Fibroblast of villous mesenchyme (primary cell): ENCODE results near the gene TMSB15C. TPM values are rescaled to one million over a fixed set of nuclear protein-coding genes. Genes with fewer than 3 reads are reported as not detected.

Experiments used
- DNase-seq: peaks from one replicate; pipeline ENCODE4 v3.0.0-alpha.2; 2010; ENCODE audit warnings: low read depth
- H3K4me3 ChIP-seq: 2 replicates; pipeline ENCODE4 v1.5.1; 2011; ENCODE audit warnings: low read depth, mild to moderate bottlenecking, low read length
- total RNA-seq: library from RNA; depleted of rRNA; stranded (reverse); fragments of >200 nt; gene quantifications from 2 replicates; pipeline ENCODE4 v1.2.3, GENCODE V29; 2012
- TF ChIP-seq, protein P1 (sequence below): IDR thresholded peaks from 2 replicates; pipeline ENCODE4 v1.5.1; 2012; ENCODE audit warnings: low read depth, mild to moderate bottlenecking, low read length; ENCODE audit not compliant: insufficient read depth

The TMSB15C gene
- total RNA-seq, 1 donor = 5.2 TPM

- DNase-seq = no peak
- no peak overlapping the region for H3K4me3 ChIP-seq
- TF ChIP-seq, protein P1, sequence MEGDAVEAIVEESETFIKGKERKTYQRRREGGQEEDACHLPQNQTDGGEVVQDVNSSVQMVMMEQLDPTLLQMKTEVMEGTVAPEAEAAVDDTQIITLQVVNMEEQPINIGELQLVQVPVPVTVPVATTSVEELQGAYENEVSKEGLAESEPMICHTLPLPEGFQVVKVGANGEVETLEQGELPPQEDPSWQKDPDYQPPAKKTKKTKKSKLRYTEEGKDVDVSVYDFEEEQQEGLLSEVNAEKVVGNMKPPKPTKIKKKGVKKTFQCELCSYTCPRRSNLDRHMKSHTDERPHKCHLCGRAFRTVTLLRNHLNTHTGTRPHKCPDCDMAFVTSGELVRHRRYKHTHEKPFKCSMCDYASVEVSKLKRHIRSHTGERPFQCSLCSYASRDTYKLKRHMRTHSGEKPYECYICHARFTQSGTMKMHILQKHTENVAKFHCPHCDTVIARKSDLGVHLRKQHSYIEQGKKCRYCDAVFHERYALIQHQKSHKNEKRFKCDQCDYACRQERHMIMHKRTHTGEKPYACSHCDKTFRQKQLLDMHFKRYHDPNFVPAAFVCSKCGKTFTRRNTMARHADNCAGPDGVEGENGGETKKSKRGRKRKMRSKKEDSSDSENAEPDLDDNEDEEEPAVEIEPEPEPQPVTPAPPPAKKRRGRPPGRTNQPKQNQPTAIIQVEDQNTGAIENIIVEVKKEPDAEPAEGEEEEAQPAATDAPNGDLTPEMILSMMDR = no peak
Measured at GRCh38 chrX:104108955-104109354, 32.9 kb upstream of the TMSB15C start.

DNA sequence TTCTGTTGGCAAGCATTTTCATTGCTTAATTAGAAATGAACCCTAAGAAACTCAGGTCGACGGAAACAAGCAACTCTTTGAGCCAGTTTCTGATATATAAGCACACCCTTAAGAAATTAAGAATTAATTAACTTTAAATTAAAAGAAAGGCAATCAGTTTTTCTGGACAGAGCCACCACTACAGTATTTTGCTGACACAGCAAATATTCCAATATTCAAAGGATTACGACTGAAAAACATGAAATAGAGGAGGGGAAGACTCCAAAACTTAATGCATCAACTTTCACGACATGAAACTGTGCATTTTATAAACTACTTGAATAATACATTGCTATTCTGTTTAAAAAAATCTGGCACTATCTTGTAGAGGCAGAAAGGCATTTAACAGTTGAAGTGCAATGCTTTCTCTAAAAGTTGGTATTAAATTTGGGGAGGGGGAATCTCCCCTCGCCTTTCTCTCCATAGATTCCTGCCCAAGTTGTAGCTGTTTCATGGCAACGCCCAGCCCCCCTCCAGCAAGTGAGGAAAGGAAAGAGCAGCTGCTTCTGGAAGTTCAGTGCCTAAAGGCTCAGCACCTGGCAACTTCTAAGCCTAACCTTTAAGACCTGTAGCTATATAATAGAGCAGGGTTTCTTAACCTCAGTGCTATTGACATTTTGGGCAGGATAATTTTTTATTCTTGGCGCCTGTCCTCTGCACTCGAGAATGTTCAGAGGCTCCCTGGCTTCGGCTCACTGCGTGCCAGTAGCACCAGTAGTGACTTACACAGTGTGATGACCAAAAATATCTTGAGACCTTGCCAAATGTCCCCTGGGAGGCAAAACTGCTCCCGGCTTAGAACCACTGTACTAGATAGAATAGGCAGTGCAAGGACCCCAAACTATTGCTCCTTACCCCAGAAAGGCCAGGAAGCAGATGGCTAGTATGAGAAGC, 29.6 kb upstream of the TMSB15C start:
- DNase-seq = no peak

GRCh38 chrX:104104676-104105075, 28.6 kb upstream of the TMSB15C start:
- TF ChIP-seq, protein P1 = no peak
- H3K4me3 ChIP-seq = no peak overlapping the region
- no peak for DNase-seq

More for the DNA sequence above, 29.6 kb upstream of the TMSB15C start:
- no peak overlapping the region for H3K4me3 ChIP-seq
- TF ChIP-seq, protein P1 = no peak

- DNase-seq = no peak
- H3K4me3 ChIP-seq = no peak overlapping the region
- TF ChIP-seq, protein P1 = no peak
Measured at GRCh38 chrX:104098919-104099318, 22.9 kb upstream of the TMSB15C start.

DNA sequence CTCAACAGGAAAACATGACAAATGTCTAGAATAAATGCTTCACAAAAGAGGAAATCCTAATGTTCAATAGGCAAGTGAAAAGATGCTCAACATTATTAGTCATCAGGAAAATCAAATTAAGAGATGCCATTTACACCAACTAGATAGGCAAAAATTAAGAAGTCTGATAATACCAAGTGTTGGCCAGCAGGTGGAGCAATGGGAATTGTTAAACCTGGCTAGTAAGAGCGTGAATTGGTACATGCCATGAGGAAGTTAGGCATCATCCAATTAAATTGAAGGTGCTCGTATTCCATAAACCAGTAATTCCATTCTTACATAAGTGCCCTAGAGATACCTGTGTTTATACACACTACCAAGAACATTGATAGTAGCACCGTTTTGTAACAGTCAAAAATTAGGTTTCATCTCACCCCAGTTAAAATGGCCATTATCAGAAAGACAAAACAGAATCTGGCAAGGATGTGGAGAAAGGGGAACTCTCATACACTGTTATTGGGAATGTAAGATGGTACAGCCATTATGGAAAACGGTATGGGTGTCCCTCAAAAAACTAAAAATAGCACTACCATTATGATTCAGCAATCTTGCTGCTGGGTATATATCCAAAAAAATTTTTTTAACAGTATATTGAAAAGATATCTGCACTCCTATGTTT, 22.2 kb upstream of the TMSB15C start:
- H3K4me3 ChIP-seq = no peak overlapping the region
- TF ChIP-seq, protein P1 = peak; percentile 56
- DNase-seq = peak; percentile 79

GRCh38 chrX:104085919-104086318, 9.9 kb upstream of the TMSB15C start:
- no peak for DNase-seq
- no peak overlapping the region for H3K4me3 ChIP-seq
- TF ChIP-seq, protein P1 = no peak
